ENCODE measurements around the gene NXPH1.

Gene NXPH1

GRCh38 chr7:8594115-8594514, 160.7 kb downstream of the NXPH1 start:
- no peak for DNase-seq (ENCODE audit: low read depth in 2 of 2)

GRCh38 chr7:8597565-8597964, 164.2 kb downstream of the NXPH1 start:
- no peak for DNase-seq (ENCODE audit: low read depth in 2 of 2)

GRCh38 chr7:8601121-8601520, 167.7 kb downstream of the NXPH1 start:
- no peak for DNase-seq (ENCODE audit: low read depth in 2 of 2)

- DNase-seq (ENCODE audit: low read depth in 2 of 2), result no peak
Measured at GRCh38 chr7:8605221-8605620, 171.8 kb downstream of the NXPH1 start.

GRCh38 chr7:8612584-8612983, 179.2 kb downstream of the NXPH1 start:
- DNase-seq (ENCODE audit: low read depth in 2 of 2), result no peak

GRCh38 chr7:8613191-8613590, 179.8 kb downstream of the NXPH1 start:
- DNase-seq (ENCODE audit: low read depth in 2 of 2), result no peak

GRCh38 chr7:8615019-8615418, 181.6 kb downstream of the NXPH1 start:
- DNase-seq (ENCODE audit: low read depth in 2 of 2), result no peak

GRCh38 chr7:8618441-8619070, 185.1 kb downstream of the NXPH1 start:
- DNase-seq (ENCODE audit: low read depth in 2 of 2), result no peak

GRCh38 chr7:8620169-8620568, 186.8 kb downstream of the NXPH1 start:
- DNase-seq (ENCODE audit: low read depth in 2 of 2), result no peak

GRCh38 chr7:8625612-8626011, 192.2 kb downstream of the NXPH1 start:
- DNase-seq (ENCODE audit: low read depth in 2 of 2), result no peak

GRCh38 chr7:8627325-8627724, 193.9 kb downstream of the NXPH1 start:
- no peak for DNase-seq (ENCODE audit: low read depth in 2 of 2)

- DNase-seq (ENCODE audit: low read depth in 2 of 2), result no peak
Measured at GRCh38 chr7:8628656-8629055, 195.2 kb downstream of the NXPH1 start.

GRCh38 chr7:8629504-8629903, 196.1 kb downstream of the NXPH1 start:
- DNase-seq (ENCODE audit: low read depth in 2 of 2), result no peak

- DNase-seq (ENCODE audit: low read depth in 2 of 2), result no peak
Measured at GRCh38 chr7:8637322-8637721, 203.9 kb downstream of the NXPH1 start.

- DNase-seq (ENCODE audit: low read depth in 2 of 2), result no peak
Measured at GRCh38 chr7:8638076-8638475, 204.7 kb downstream of the NXPH1 start.

GRCh38 chr7:8639668-8640067, 206.3 kb downstream of the NXPH1 start:
- DNase-seq (ENCODE audit: low read depth in 2 of 2), result no peak

GRCh38 chr7:8640671-8641070, 207.3 kb downstream of the NXPH1 start:
- no peak for DNase-seq (ENCODE audit: low read depth in 2 of 2)

GRCh38 chr7:8668627-8669500, 235.5 kb downstream of the NXPH1 start:
- no peak for DNase-seq (ENCODE audit: low read depth in 2 of 2)

GRCh38 chr7:8669501-8669851, 236.1 kb downstream of the NXPH1 start:
- no peak for DNase-seq (ENCODE audit: low read depth in 2 of 2)

- no peak for DNase-seq (ENCODE audit: low read depth in 2 of 2)
Measured at GRCh38 chr7:8684426-8684825, 251.0 kb downstream of the NXPH1 start.

- DNase-seq (ENCODE audit: low read depth in 2 of 2), result no peak
Measured at GRCh38 chr7:8699875-8700624, 266.6 kb downstream of the NXPH1 start.

GRCh38 chr7:8702807-8703206, 269.4 kb downstream of the NXPH1 start:
- DNase-seq (ENCODE audit: low read depth in 2 of 2), result no peak

GRCh38 chr7:8710124-8710523, 276.7 kb downstream of the NXPH1 start:
- DNase-seq (ENCODE audit: low read depth in 2 of 2), result no peak

Measured in stimulated activated CD8-positive, alpha-beta memory T cell treated with anti-CD3 and anti-CD28 coated beads, Interleukin-15, amount 100 ng/mL, for 4 hours (primary cell).